K562 (cell line): Measurements from ENCODE around the gene NTN3.

Experiments used
- CTCF ChIP-seq, 3 experiments: IDR thresholded peaks in 2 of 3; conservative IDR thresholded peaks in 1 of 3; 2 replicates each; pipeline ENCODE4 v1.5.1; 2011 to 2012; ENCODE audit warnings: low read length in 3 of 3, mild to moderate bottlenecking in 3 of 3, control low read depth in 2 of 3, improper control_type of control experiment in 1 of 3, inconsistent platforms in 1 of 3, low read depth in 1 of 3, mixed read lengths in 1 of 3, moderate library complexity in 1 of 3; ENCODE audit not compliant: insufficient read depth in 2 of 3
- FOSL1 ChIP-seq: fragments of 200-800 bp; sonication (Bioruptor generic); conservative IDR thresholded peaks from 2 replicates; pipeline ENCODE4 v1.6.1; 2016; ENCODE audit warnings: missing genetic modification characterization, missing compliant biosample characterization
- HNRNPK ChIP-seq: fragments of 200-400 bp; formaldehyde crosslinking; IDR thresholded peaks from one replicate; pipeline ENCODE4 v1.6.1; 2018; ENCODE audit warnings: mild to moderate bottlenecking, low read depth, low read length; ENCODE audit not compliant: poor library complexity, severe bottlenecking
- KLF6 ChIP-seq: fragments of 250-450 bp; sonication (Bioruptor Pico); IDR thresholded peaks from 2 replicates; pipeline ENCODE4 v1.4.0; 2020; ENCODE audit warnings: mild to moderate bottlenecking, moderate library complexity, borderline replicate concordance
- LEF1 ChIP-seq: fragments of 450-650 bp; IDR thresholded peaks from 2 replicates; pipeline ENCODE4 v1.6.1; 2016; ENCODE audit warnings: mild to moderate bottlenecking
- MTA1 ChIP-seq: fragments of 450-650 bp; IDR thresholded peaks from 2 replicates; pipeline ENCODE4 v1.6.1; 2017; ENCODE audit warnings: borderline replicate concordance
- NCOA4 ChIP-seq: fragments of 450-650 bp; IDR thresholded peaks from 2 replicates; pipeline ENCODE4 v1.6.1; 2018; ENCODE audit warnings: mild to moderate bottlenecking; ENCODE audit not compliant: partially characterized antibody
- ZBTB1 ChIP-seq: sonication (generic); formaldehyde crosslinking; IDR thresholded peaks from 2 replicates; pipeline ENCODE4 v1.8.1; 2023; ENCODE audit warnings: missing genetic modification reagents, low read depth, mild to moderate bottlenecking, borderline replicate concordance
- TF ChIP-seq, protein P1 (sequence below): sonication (generic); formaldehyde crosslinking; IDR thresholded peaks from 2 replicates; pipeline ENCODE4 v1.8.0; 2022; ENCODE audit warnings: mild to moderate bottlenecking, missing genetic modification reagents
- TF ChIP-seq, protein P2 (sequence below): fragments of 450-650 bp; formaldehyde crosslinking; IDR thresholded peaks from 2 replicates; pipeline ENCODE4 v1.4.0; 2020; ENCODE audit warnings: mild to moderate bottlenecking
- TF ChIP-seq, protein P3 (sequence below): fragments of 450-650 bp; conservative IDR thresholded peaks from 2 replicates; pipeline ENCODE4 v1.6.1; 2016; ENCODE audit warnings: missing genetic modification characterization, low read depth, mild to moderate bottlenecking, control low read depth, missing compliant biosample characterization

DNA sequence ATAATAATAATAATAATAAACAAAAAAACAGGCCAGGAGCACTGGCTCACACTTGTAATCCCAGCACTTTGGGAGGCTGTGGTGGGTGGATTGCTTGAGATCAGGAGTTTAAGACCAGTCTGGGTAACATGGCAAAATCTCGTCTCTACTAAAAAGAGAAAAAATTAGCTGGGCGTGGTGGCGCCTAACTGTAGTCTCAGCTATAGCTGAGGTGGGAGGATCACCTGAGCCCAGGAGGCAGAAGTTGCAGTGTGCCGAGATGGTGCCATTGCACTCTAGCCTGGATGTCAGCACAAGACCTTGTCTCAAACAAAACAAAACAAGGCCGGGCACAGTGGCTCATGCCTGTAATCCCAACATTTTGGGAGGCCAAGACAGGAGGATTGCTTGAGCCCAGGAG, 23.9 kb downstream of the NTN3 start:
- TF ChIP-seq NCOA4 (no peak), CTCF (IDR thresholded peaks at IDR 0.05 in 2 of 3, conservative IDR thresholded peaks at IDR 0.05 in 1 of 3; ENCODE audit: insufficient read depth in 2 of 3, low read depth in 1 of 3, low read length in 3 of 3) (no peak), KLF6 (CRISPR knock-in tag) (no peak), LEF1 (no peak), ZBTB1 (CRISPR knock-in tag) (no peak), FOSL1 (tag) (no peak), HNRNPK (no peak), MTA1 (no peak)
- TF ChIP-seq, protein P1, sequence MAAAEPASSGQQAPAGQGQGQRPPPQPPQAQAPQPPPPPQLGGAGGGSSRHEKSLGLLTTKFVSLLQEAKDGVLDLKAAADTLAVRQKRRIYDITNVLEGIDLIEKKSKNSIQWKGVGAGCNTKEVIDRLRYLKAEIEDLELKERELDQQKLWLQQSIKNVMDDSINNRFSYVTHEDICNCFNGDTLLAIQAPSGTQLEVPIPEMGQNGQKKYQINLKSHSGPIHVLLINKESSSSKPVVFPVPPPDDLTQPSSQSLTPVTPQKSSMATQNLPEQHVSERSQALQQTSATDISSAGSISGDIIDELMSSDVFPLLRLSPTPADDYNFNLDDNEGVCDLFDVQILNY: no peak
- TF ChIP-seq, protein P2, sequence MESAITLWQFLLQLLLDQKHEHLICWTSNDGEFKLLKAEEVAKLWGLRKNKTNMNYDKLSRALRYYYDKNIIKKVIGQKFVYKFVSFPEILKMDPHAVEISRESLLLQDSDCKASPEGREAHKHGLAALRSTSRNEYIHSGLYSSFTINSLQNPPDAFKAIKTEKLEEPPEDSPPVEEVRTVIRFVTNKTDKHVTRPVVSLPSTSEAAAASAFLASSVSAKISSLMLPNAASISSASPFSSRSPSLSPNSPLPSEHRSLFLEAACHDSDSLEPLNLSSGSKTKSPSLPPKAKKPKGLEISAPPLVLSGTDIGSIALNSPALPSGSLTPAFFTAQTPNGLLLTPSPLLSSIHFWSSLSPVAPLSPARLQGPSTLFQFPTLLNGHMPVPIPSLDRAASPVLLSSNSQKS (CRISPR knock-in tag): no peak
- TF ChIP-seq, protein P3, sequence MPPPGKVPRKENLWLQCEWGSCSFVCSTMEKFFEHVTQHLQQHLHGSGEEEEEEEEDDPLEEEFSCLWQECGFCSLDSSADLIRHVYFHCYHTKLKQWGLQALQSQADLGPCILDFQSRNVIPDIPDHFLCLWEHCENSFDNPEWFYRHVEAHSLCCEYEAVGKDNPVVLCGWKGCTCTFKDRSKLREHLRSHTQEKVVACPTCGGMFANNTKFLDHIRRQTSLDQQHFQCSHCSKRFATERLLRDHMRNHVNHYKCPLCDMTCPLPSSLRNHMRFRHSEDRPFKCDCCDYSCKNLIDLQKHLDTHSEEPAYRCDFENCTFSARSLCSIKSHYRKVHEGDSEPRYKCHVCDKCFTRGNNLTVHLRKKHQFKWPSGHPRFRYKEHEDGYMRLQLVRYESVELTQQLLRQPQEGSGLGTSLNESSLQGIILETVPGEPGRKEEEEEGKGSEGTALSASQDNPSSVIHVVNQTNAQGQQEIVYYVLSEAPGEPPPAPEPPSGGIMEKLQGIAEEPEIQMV (tag): no peak
